ENCODE results near the gene TUBGCP3. TPM values are rescaled to one million over a fixed set of nuclear protein-coding genes. Genes with fewer than 3 reads are reported as not detected.

TUBGCP3 gene
- total RNA-seq, 2 donors from 2014 or later: 24.9 to 39.4 TPM

- H3K4me3 ChIP-seq: no peak overlapping the region
- no peaks in the 10 kb centered on the region for H3K4me1 ChIP-seq
- H3K27ac ChIP-seq: no peak overlapping the region
- no peaks in the 10 kb centered on the region for H3K9me3 ChIP-seq
- intact Hi-C loops (cut with DNase I): no loop called here
- no peaks in the 10 kb centered on the region for H3K27me3 ChIP-seq
- DNase-seq: no peak
- H3K36me3 ChIP-seq: no peaks in the 10 kb centered on the region
- H3K9ac ChIP-seq (ENCODE audit: low read depth in 2 of 2, low read length in 2 of 2): no peak overlapping the region
- TF ChIP-seq CTCF (IDR thresholded peaks at IDR 0.05): no peak
Measured at GRCh38 chr13:112474869-112475268, 113.1 kb downstream of the TUBGCP3 start.

GRCh38 chr13:112473818-112474217, 114.1 kb downstream of the TUBGCP3 start:
- no peak for DNase-seq
- Histone ChIP-seq H3K4me3 (no peak overlapping the region), H3K36me3 (no peaks in the 10 kb centered on the region), H3K27ac (no peak overlapping the region), H3K9me3 (no peaks in the 10 kb centered on the region), H3K27me3 (no peaks in the 10 kb centered on the region), H3K4me1 (no peaks in the 10 kb centered on the region), H3K9ac (ENCODE audit: low read depth in 2 of 2, low read length in 2 of 2) (no peak overlapping the region)
- no peak for TF ChIP-seq CTCF (IDR thresholded peaks at IDR 0.05)
- intact Hi-C loops (cut with DNase I): no loop called here

GRCh38 chr13:112469071-112469745, 118.7 kb downstream of the TUBGCP3 start:
- no peak overlapping the region for H3K9ac ChIP-seq (ENCODE audit: low read depth in 2 of 2, low read length in 2 of 2)
- DNase-seq: no peak
- no peaks in the 10 kb centered on the region for H3K9me3 ChIP-seq
- no peaks in the 10 kb centered on the region for H3K27me3 ChIP-seq
- H3K4me3 ChIP-seq: no peak overlapping the region
- intact Hi-C loops (cut with DNase I): no loop called here
- no peak overlapping the region for H3K27ac ChIP-seq
- no peaks in the 10 kb centered on the region for H3K36me3 ChIP-seq
- no peaks in the 10 kb centered on the region for H3K4me1 ChIP-seq
- no peak for TF ChIP-seq CTCF (IDR thresholded peaks at IDR 0.05)

GRCh38 chr13:112468069-112468468, 119.9 kb downstream of the TUBGCP3 start:
- Histone ChIP-seq H3K9me3 (no peaks in the 10 kb centered on the region), H3K27me3 (no peaks in the 10 kb centered on the region), H3K36me3 (no peaks in the 10 kb centered on the region), H3K4me1 (no peaks in the 10 kb centered on the region), H3K9ac (ENCODE audit: low read depth in 2 of 2, low read length in 2 of 2) (no peak overlapping the region), H3K4me3 (no peak overlapping the region), H3K27ac (no peak overlapping the region)
- TF ChIP-seq CTCF (IDR thresholded peaks at IDR 0.05): no peak
- intact Hi-C loops (cut with DNase I): no loop called here
- no peak for DNase-seq

GRCh38 chr13:112467236-112467635, 120.7 kb downstream of the TUBGCP3 start:
- H3K36me3 ChIP-seq: no peaks in the 10 kb centered on the region
- no peak for DNase-seq

More at GRCh38 chr13:112467236-112467635, 120.7 kb downstream of the TUBGCP3 start:
- TF ChIP-seq CTCF (IDR thresholded peaks at IDR 0.05): no peak
- no peak overlapping the region for H3K9ac ChIP-seq (ENCODE audit: low read depth in 2 of 2, low read length in 2 of 2)
- no peak overlapping the region for H3K27ac ChIP-seq
- no peaks in the 10 kb centered on the region for H3K9me3 ChIP-seq
- no peak overlapping the region for H3K4me3 ChIP-seq
- H3K27me3 ChIP-seq: no peaks in the 10 kb centered on the region
- no peaks in the 10 kb centered on the region for H3K4me1 ChIP-seq
- intact Hi-C loops (cut with DNase I): no loop called here

Measured in colonic mucosa (tissue), 4 donors.